PFSK-1 (cell line): ENCODE results near the gene PARN.

Experiments
- FOXP2 ChIP-seq: optimal IDR thresholded peaks from 2 replicates; pipeline ENCODE3; 2011; ENCODE audit warnings: borderline replicate concordance, control low read depth, inconsistent platforms; ENCODE audit not compliant: insufficient read depth; ENCODE audit errors: extremely low read length, extremely low read depth
- POLR2AphosphoS5 ChIP-seq: IDR thresholded peaks from 2 replicates; pipeline ENCODE4 v1.6.1; 2012; ENCODE audit warnings: low read depth, mild to moderate bottlenecking, control low read depth, low read length, moderate library complexity
- REST ChIP-seq, 2 experiments: IDR thresholded peaks; 2 replicates each; pipeline versions ENCODE4 v1.6.1 to v1.8.0; 2011 to 2012; ENCODE audit warnings: low read depth in 2 of 2, low read length in 2 of 2, control low read depth in 1 of 2, inconsistent platforms in 1 of 2, mild to moderate bottlenecking in 1 of 2, moderate library complexity in 1 of 2; ENCODE audit not compliant: insufficient read depth in 1 of 2
- SIN3A ChIP-seq: IDR thresholded peaks from 2 replicates; pipeline ENCODE4 v1.6.1; 2012; ENCODE audit warnings: mild to moderate bottlenecking, low read length, moderate library complexity, borderline replicate concordance; ENCODE audit not compliant: insufficient read depth
- TAF1 ChIP-seq: IDR thresholded peaks from 2 replicates; pipeline ENCODE4 v1.6.1; 2012; ENCODE audit warnings: low read length, control low read depth, borderline replicate concordance; ENCODE audit not compliant: insufficient read depth

The PARN gene

GRCh38 chr16:14527411-14528044 lies 102.5 kb downstream of the PARN start:
- TF ChIP-seq POLR2AphosphoS5 (no peak), SIN3A (no peak), FOXP2 (no peak), TAF1 (no peak), REST (IDR thresholded peaks at IDR 0.05; ENCODE audit: insufficient read depth in 1 of 2, low read depth in 2 of 2, low read length in 2 of 2) (no peak)

- TF ChIP-seq FOXP2: no peak
- TF ChIP-seq TAF1: no peak
- no peak for TF ChIP-seq POLR2AphosphoS5
- no peak for TF ChIP-seq REST (IDR thresholded peaks at IDR 0.05; ENCODE audit: insufficient read depth in 1 of 2, low read depth in 2 of 2, low read length in 2 of 2)
- no peak for TF ChIP-seq SIN3A
These were observed 104.5 kb downstream of the PARN start for GRCh38 chr16:14525596-14525995.

- TF ChIP-seq FOXP2 (no peak), SIN3A (no peak), REST (IDR thresholded peaks at IDR 0.05; ENCODE audit: insufficient read depth in 1 of 2, low read depth in 2 of 2, low read length in 2 of 2) (no peak), POLR2AphosphoS5 (no peak), TAF1 (no peak)
These were observed 105.1 kb downstream of the PARN start for GRCh38 chr16:14524979-14525378.

GRCh38 chr16:14523632-14524031 lies 106.4 kb downstream of the PARN start:
- TF ChIP-seq FOXP2: no peak

GRCh38 chr16:14522671-14523070 lies 107.4 kb downstream of the PARN start:
- TF ChIP-seq REST (IDR thresholded peaks at IDR 0.05; ENCODE audit: insufficient read depth in 1 of 2, low read depth in 2 of 2, low read length in 2 of 2): no peak
- no peak for TF ChIP-seq POLR2AphosphoS5
- TF ChIP-seq TAF1: no peak
- TF ChIP-seq SIN3A: no peak
- TF ChIP-seq FOXP2: no peak
